ENCODE measurements around the gene BAZ2B. TPM values are rescaled to one million over a fixed set of nuclear protein-coding genes. Genes with fewer than 3 reads are reported as not detected.

The BAZ2B gene
- total RNA-seq, 1 experiment from 2014 or later = 47.6 TPM

DNA sequence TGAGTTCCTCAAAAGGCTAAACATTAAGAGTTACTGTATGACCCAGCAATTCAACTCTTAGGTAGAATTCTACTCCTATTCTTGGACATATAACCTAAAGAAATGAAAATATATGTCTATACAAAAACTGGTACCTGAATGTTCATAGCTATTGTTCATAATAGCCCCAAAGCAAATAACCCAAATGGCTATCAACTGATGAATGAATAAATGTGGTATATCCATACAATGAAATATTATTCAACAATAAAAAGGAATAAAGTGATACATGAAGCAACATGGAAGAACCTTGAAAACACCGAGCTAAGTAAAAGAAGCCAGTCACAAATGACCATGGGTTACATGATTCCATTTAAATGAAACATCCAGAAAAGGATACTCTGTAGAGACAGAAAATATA is 114.6 kb downstream of the BAZ2B start:
- H3K27ac ChIP-seq (ENCODE audit: low read depth, low read length, poor library complexity, severe bottlenecking) = no peak overlapping the region
- H3K27me3 ChIP-seq (replicated peaks; ENCODE audit: insufficient read depth, low read depth, low read length, poor library complexity) = no peaks in the 10 kb centered on the region
- no peak for TF ChIP-seq EZH2 (IDR thresholded peaks at IDR 0.05; ENCODE audit: borderline replicate concordance, low read depth, low read length, poor library complexity, severe bottlenecking)
- TF ChIP-seq CTCF (conservative IDR thresholded peaks at IDR 0.05; ENCODE audit: low read depth, low read length) = no peak
- H3K9me3 ChIP-seq (ENCODE audit: low read depth, low read length, poor library complexity, severe bottlenecking) = peaks cover 7% of the 10 kb centered on the region
- intact Hi-C loops (cut with micrococcal nuclease; ENCODE audit: unreplicated experiment) = no loop called here
- ChIA-PET POLR2A (ENCODE audit: low non-redundant PET) (no interaction called here), CTCF (no interaction called here)
- BruUV-seq (replicated peaks) = no TSS peak
- H3K36me3 ChIP-seq (ENCODE audit: insufficient read depth, low read length, poor library complexity, severe bottlenecking) = no peaks in the 10 kb centered on the region
- no peak overlapping the region for H3K4me3 ChIP-seq (ENCODE audit: low read depth, low read length, poor library complexity, severe bottlenecking)
- H3K4me1 ChIP-seq (ENCODE audit: insufficient read depth, low read length, poor library complexity, severe bottlenecking) = peaks cover 11% of the 10 kb centered on the region
- DNase-seq (ENCODE audit: low spot score) = no peak

DNA sequence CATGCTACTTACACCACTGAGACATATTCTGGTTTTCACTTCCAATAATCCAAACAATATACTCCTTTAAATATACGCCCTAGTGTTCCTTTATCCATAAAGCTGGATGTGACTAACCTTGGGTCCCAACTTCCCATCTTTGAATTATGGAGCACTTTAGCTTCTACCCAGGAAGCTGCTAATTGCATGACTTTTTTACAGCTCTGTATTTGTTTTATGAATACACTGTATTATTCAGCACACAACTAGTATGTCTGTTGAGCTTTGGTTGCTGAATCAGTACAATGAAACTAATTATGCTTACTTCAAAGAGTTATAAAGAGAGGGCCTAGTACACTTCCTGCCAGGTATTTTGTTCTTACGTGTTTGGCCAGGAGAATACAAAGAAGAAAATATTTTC is 118.5 kb downstream of the BAZ2B start:
- CTCF ChIA-PET = no interaction called here
- H3K27ac ChIP-seq (ENCODE audit: low read depth, low read length, poor library complexity, severe bottlenecking) = no peak overlapping the region
- TF ChIP-seq EZH2 (IDR thresholded peaks at IDR 0.05; ENCODE audit: borderline replicate concordance, low read depth, low read length, poor library complexity, severe bottlenecking) = no peak
- TF ChIP-seq CTCF (conservative IDR thresholded peaks at IDR 0.05; ENCODE audit: low read depth, low read length) = no peak
- H3K36me3 ChIP-seq (ENCODE audit: insufficient read depth, low read length, poor library complexity, severe bottlenecking) = no peaks in the 10 kb centered on the region
- no peaks in the 10 kb centered on the region for H3K27me3 ChIP-seq (replicated peaks; ENCODE audit: insufficient read depth, low read depth, low read length, poor library complexity)
- H3K9me3 ChIP-seq (ENCODE audit: low read depth, low read length, poor library complexity, severe bottlenecking) = peaks cover 7% of the 10 kb centered on the region
- intact Hi-C loops (cut with micrococcal nuclease; ENCODE audit: unreplicated experiment) = no loop called here
- H3K4me1 ChIP-seq (ENCODE audit: insufficient read depth, low read length, poor library complexity, severe bottlenecking) = peaks cover 11% of the 10 kb centered on the region
- no peak overlapping the region for H3K4me3 ChIP-seq (ENCODE audit: low read depth, low read length, poor library complexity, severe bottlenecking)
- POLR2A ChIA-PET (ENCODE audit: low non-redundant PET) = no interaction called here
- DNase-seq (ENCODE audit: low spot score) = peak; percentile 14
- BruUV-seq (replicated peaks) = no TSS peak

DNA sequence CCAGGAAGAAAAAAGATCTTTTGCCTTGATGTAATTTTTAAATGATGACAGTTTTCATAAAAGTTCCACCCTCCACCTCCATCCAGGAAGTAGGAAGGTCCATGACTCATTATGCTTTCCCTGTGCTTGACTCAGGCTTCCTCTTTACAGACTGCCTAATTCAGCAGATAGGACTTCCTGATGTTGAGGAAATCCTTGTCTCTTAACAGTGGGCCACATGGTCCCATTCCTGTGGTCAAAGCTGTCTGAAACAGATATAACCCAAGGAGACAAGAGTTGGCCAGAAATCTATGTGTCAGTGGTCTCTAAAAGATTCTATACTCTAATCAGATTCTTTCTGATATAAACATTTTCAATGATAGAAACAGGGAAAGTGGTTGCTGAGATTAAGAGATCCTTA is 119.1 kb downstream of the BAZ2B start:
- POLR2A ChIA-PET (ENCODE audit: low non-redundant PET) = no interaction called here
- no peaks in the 10 kb centered on the region for H3K27me3 ChIP-seq (replicated peaks; ENCODE audit: insufficient read depth, low read depth, low read length, poor library complexity)
- no peaks in the 10 kb centered on the region for H3K36me3 ChIP-seq (ENCODE audit: insufficient read depth, low read length, poor library complexity, severe bottlenecking)
- H3K27ac ChIP-seq (ENCODE audit: low read depth, low read length, poor library complexity, severe bottlenecking) = peak overlapping the region; percentile 53
- TF ChIP-seq EZH2 (IDR thresholded peaks at IDR 0.05; ENCODE audit: borderline replicate concordance, low read depth, low read length, poor library complexity, severe bottlenecking) = no peak
- no peak for TF ChIP-seq CTCF (conservative IDR thresholded peaks at IDR 0.05; ENCODE audit: low read depth, low read length)
- no peak overlapping the region for H3K4me3 ChIP-seq (ENCODE audit: low read depth, low read length, poor library complexity, severe bottlenecking)
- no TSS peak for BruUV-seq (replicated peaks)
- H3K4me1 ChIP-seq (ENCODE audit: insufficient read depth, low read length, poor library complexity, severe bottlenecking) = peaks cover 11% of the 10 kb centered on the region
- CTCF ChIA-PET = no interaction called here
- DNase-seq (ENCODE audit: low spot score) = peak; percentile 80
- intact Hi-C loops (cut with micrococcal nuclease; ENCODE audit: unreplicated experiment) = no loop called here
- H3K9me3 ChIP-seq (ENCODE audit: low read depth, low read length, poor library complexity, severe bottlenecking) = peaks cover 7% of the 10 kb centered on the region
